SU-DHL-6 (cell line): ENCODE data around the gene HMGN1.

Experiments
- CTCF ChIP-seq: fragments of 200-600 bp; sonication (generic); IDR thresholded peaks from one replicate; pipeline ENCODE4 v1.5.1; 2017; ENCODE audit warnings: antibody characterized with exemption, mild to moderate bottlenecking, low read length, moderate library complexity; ENCODE audit not compliant: insufficient read depth, poor library complexity, severe bottlenecking
- EZH2phosphoT487 ChIP-seq: fragments of 200-600 bp; sonication (generic), shearing (Covaris generic); conservative IDR thresholded peaks from 2 replicates; pipeline ENCODE4 v1.6.1; 2018; ENCODE audit warnings: mild to moderate bottlenecking, antibody characterized with exemption, low read length, moderate library complexity, mixed read lengths

DNA sequence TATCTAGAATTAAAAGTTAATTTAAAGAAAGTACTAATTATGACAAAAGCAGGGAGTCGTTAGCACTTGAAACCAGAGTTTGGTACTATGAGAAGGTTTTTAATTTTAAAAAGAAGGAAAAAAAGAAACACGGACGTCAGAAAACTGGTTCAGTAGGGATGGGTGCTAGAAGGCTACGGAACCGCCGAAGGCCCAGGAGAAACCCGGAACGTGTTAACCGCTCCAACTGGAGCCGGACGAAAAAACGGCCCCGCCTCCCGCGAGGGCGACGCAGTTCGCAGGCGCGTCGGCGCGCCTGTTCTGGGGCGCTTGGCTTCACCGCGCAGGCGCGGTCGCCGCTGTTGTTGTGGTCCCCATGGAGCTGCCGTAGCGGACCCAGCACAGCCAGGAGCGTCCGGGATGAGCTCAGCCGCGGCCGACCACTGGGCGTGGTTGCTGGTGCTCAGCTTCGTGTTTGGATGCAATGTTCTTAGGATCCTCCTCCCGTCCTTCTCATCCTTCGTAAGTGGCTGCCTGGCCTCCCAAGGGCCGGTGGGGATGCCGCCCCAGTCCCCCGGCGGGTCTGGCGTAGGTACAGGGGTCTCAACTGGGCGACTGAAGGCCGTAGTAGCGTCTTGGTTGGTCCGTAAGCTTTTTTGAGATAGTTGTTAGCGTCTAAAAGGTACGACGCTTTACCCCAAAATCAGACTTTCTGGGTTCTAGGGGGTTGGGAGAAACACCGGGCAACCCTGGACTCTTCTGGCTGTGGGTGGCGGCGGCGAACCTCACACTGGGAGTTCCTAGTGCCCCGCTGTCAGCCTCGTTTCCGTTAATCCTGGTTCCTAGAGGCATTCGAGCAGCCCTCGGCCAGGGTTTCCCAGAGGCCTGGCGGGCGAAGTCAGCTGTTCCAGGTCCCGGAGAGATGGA is 31.4 kb upstream of the HMGN1 start:
- TF ChIP-seq CTCF (no peak), EZH2phosphoT487 (no peak)
